Heart right ventricle (tissue), 16 donors: ENCODE measurements around the gene MTPN. TPM values are rescaled to one million over a fixed set of nuclear protein-coding genes. Genes with fewer than 3 reads are reported as not detected.

Experiments used
- ATAC-seq, 8 donors: fragments of 200-7000 bp; cut with Tn5 transposase; one replicate each; pipeline ENCODE4 v1.9.1; 2020; ENCODE audit warnings: mild to moderate bottlenecking in 8 of 8, moderate library complexity in 8 of 8, moderate number of reproducible peaks in 1 of 8
- DNase-seq, 2 donors: peaks; one replicate each; pipeline ENCODE4 v3.0.0-alpha.2; 2020
- H3K27ac ChIP-seq, 10 donors: fragments of 200-600 bp; sonication (generic) in 2 of 10; one replicate each; pipeline versions ENCODE4 v1.5.0 to v1.8.0; 2020 to 2022; ENCODE audit warnings: mild to moderate bottlenecking in 3 of 10
- H3K27me3 ChIP-seq, 7 donors: fragments of 200-600 bp; one replicate each; pipeline ENCODE4 v1.8.0; 2021 to 2022; ENCODE audit warnings: mild to moderate bottlenecking in 2 of 7
- H3K36me3 ChIP-seq, 9 donors: fragments of 200-600 bp; sonication (generic) in 1 of 9; one replicate each; pipeline versions ENCODE4 v1.5.0 to v1.8.0; 2020 to 2022; ENCODE audit warnings: mild to moderate bottlenecking in 2 of 9
- H3K4me1 ChIP-seq, 9 donors: fragments of 200-600 bp; sonication (generic) in 1 of 9; one replicate each; pipeline versions ENCODE4 v1.5.0 to v1.8.0; 2020 to 2022; ENCODE audit warnings: mild to moderate bottlenecking in 4 of 9
- H3K4me3 ChIP-seq, 10 donors: fragments of 200-600 bp; sonication (generic) in 2 of 10; one replicate each; pipeline versions ENCODE4 v1.5.0 to v1.8.0; 2020 to 2022; ENCODE audit warnings: mild to moderate bottlenecking in 7 of 10, moderate library complexity in 2 of 10
- H3K9me3 ChIP-seq, 11 donors: fragments of 200-600 bp in 10 of 11; sonication (generic) in 2 of 11; one replicate each; pipeline versions ENCODE4 v1.5.0 to v1.8.0; 2013 to 2022; ENCODE audit warnings: mild to moderate bottlenecking in 2 of 11, control low read depth in 1 of 11, moderate library complexity in 1 of 11
- CTCF ChIP-seq, 9 donors: fragments of 200-600 bp; sonication (generic) in 2 of 9; IDR thresholded peaks; one replicate each; pipeline versions ENCODE4 v1.5.0 to v1.8.0; 2021 to 2022; ENCODE audit warnings: antibody characterized with exemption in 9 of 9, mild to moderate bottlenecking in 5 of 9, moderate library complexity in 1 of 9
- WGBS, 2 donors: extraction: QIAGEN DNeasy Blood & Tissue Kit; methylation state at CpG; one replicate each; pipeline ENCODE4 v1.1.7; 2013; ENCODE audit warnings: inconsistent platforms in 1 of 2; 5-methylcytosine and 5-hydroxymethylcytosine counted together
- intact Hi-C, 10 donors: fragments of 100-400 bp; cut with DNase I; formaldehyde crosslinking; loops; one replicate each; pipeline versions ENCODE4 v1.11.1 to v1.14.2; 2022
- polyA plus RNA-seq, 2 donors: library from polyadenylated mRNA; stranded (reverse); fragments of 200-250 nt; gene quantifications; one replicate each; pipeline ENCODE4 v1.2.3, GENCODE V29; 2013
- total RNA-seq, 10 donors: library from RNA; stranded (reverse); fragmentation: NEBNext Ultra II Directional in 3 of 10; extraction: Animal tissue kit (Norgen Biotek cat#: 25700) in 3 of 10; gene quantifications; one replicate each; pipeline versions ENCODE4 v1.2.1 to v1.2.4, GENCODE V29; 2021 to 2023
- donor health status: Arrhythmogenic right ventricular cardiomyopathy.
- donor health status: ischemic (EF 13 %, LVEDD 7.1; RV severe dilation, severe dysfunction).
- donor health status: healthy with polysubstance abuse.
- donor health status: DM: no; HTN: yes; CAD: no.
- donor health status: DM: no; HTN: no; CAD: no.
- donor health status: ischemic (EF 25% LVEDD 6.9; RV normal size, moderate dysfunction).
- donor health status: ischemic (EF 25% LVEDD 5.7; RV mildly dilated, moderate dysfunction).
- donor health status: healthy.
- donor health status: DM: yes; HTN: yes; CAD: no.
- donor health status: Ischemic cardiomyopathy.
- donor health status: ischemic (EF 35%, LVEDD 5.7; RV mildly dilated, moderate dysfunction).
- donor health status: nonischemic (EF 11% LVEDD 7.7; RV severe dilation, severe dysfunction).
- donor health status: DM: yes; HTN: yes; CAD: no.
- donor health status: PGD.
- donor health status: ischemic (EF 29% LVEDD 5.4; RV normal size, mild dysfunction).
- donor health status: nonischemic (EF 23%, LVEDD 6.1; RV moderate dilation, normal function).

MTPN gene
- total and polyA plus RNA-seq, 12 donors: 15.7 to 107 (median 80.7) TPM

- WGBS, 2 donors: 81 to 89% methylated on average over 4 of the region's 4 CpGs
- TF ChIP-seq CTCF (IDR thresholded peaks at IDR 0.05): no peak
Measured at GRCh38 chr7:135905858-135906257, 71.3 kb downstream of the MTPN start.

GRCh38 chr7:135905355-135905754 lies 71.8 kb downstream of the MTPN start:
- Histone ChIP-seq H3K4me1 (peaks cover 0 to 3% (median 0%) of the 10 kb centered on the region in 9 donors), H3K27me3 (no peaks in the 10 kb centered on the region), H3K4me3 (no peak overlapping the region), H3K27ac (no peak overlapping the region), H3K9me3 (no peaks in the 10 kb centered on the region), H3K36me3 (no peaks in the 10 kb centered on the region)
- intact Hi-C loops: no loop called here
- ATAC-seq: no peak
- TF ChIP-seq CTCF (IDR thresholded peaks at IDR 0.05): no peak
- DNase-seq: no peak
- 88 to 98% methylated on average over 4 of the region's 4 CpGs for WGBS, 2 donors

More at GRCh38 chr7:135905858-135906257, 71.3 kb downstream of the MTPN start:
- ATAC-seq (no peak), DNase-seq (no peak)
- Histone ChIP-seq H3K27ac (no peak overlapping the region), H3K4me3 (no peak overlapping the region), H3K9me3 (no peaks in the 10 kb centered on the region), H3K4me1 (peaks cover 0 to 8% (median 0%) of the 10 kb centered on the region in 9 donors), H3K27me3 (no peaks in the 10 kb centered on the region), H3K36me3 (no peaks in the 10 kb centered on the region)
- intact Hi-C loops: no loop called here

GRCh38 chr7:135904282-135904681 lies 72.9 kb downstream of the MTPN start:
- ATAC-seq (no peak), DNase-seq (no peak)
- H3K4me1 ChIP-seq: no peaks in the 10 kb centered on the region
- H3K27ac ChIP-seq: no peak overlapping the region
- no peaks in the 10 kb centered on the region for H3K9me3 ChIP-seq
- H3K27me3 ChIP-seq: no peaks in the 10 kb centered on the region
- no peaks in the 10 kb centered on the region for H3K36me3 ChIP-seq
- WGBS, 2 donors: 76 to 80% methylated on average over 3 of the region's 3 CpGs
- H3K4me3 ChIP-seq: no peak overlapping the region
- no peak for TF ChIP-seq CTCF (IDR thresholded peaks at IDR 0.05)
- intact Hi-C loops: no loop called here

GRCh38 chr7:135901585-135902540 lies 75.3 kb downstream of the MTPN start:
- TF ChIP-seq CTCF (IDR thresholded peaks at IDR 0.05): no peak
- no peak for DNase-seq
- ATAC-seq: peak in 3 of 8 donors; percentile 7 to 47 (median 37)
- Histone ChIP-seq H3K27ac (no peak overlapping the region), H3K27me3 (no peaks in the 10 kb centered on the region), H3K4me1 (no peaks in the 10 kb centered on the region), H3K36me3 (no peaks in the 10 kb centered on the region), H3K4me3 (no peak overlapping the region), H3K9me3 (no peaks in the 10 kb centered on the region)
- intact Hi-C loops: no loop called here
- WGBS, 2 donors: 88 to 89% methylated on average over 6 of the region's 6 CpGs
